HepG2 (cell line): Measurements from ENCODE around the gene OR1J1. TPM values are rescaled to one million over a fixed set of nuclear protein-coding genes. Genes with fewer than 3 reads are reported as not detected.

Experiments used
- ATM ChIP-seq: fragments of 450-650 bp; IDR thresholded peaks from 2 replicates; pipeline ENCODE4 v1.7.1; 2017; ENCODE audit warnings: mild to moderate bottlenecking, borderline replicate concordance
- BRD4 ChIP-seq: sonication (generic); formaldehyde crosslinking; IDR thresholded peaks from 2 replicates; pipeline ENCODE4 v1.4.0; 2020; ENCODE audit warnings: missing genetic modification reagents
- DPF2 ChIP-seq: sonication (generic); formaldehyde crosslinking; IDR thresholded peaks from 2 replicates; pipeline ENCODE4 v1.4.0; 2020; ENCODE audit warnings: mild to moderate bottlenecking, low read depth, missing genetic modification reagents, borderline replicate concordance
- FOXK1 ChIP-seq: sonication (generic); formaldehyde crosslinking; IDR thresholded peaks from 2 replicates; pipeline ENCODE4 v1.4.0; 2020; ENCODE audit warnings: low read depth, missing genetic modification reagents, borderline replicate concordance
- HDAC2 ChIP-seq: sonication (generic); formaldehyde crosslinking; IDR thresholded peaks from 2 replicates; pipeline ENCODE4 v1.4.0; 2020; ENCODE audit warnings: missing genetic modification reagents
- HNRNPLL ChIP-seq: fragments of 200-400 bp; formaldehyde crosslinking; IDR thresholded peaks from 2 replicates; pipeline ENCODE4 v1.6.1; 2017; ENCODE audit warnings: mild to moderate bottlenecking, low read depth, low read length; ENCODE audit not compliant: poor library complexity, severe bottlenecking
- KDM3A ChIP-seq: IDR thresholded peaks from 2 replicates; pipeline ENCODE4 v1.6.1; 2018; ENCODE audit warnings: low read depth, missing compliant biosample characterization
- KLF13 ChIP-seq: sonication (generic); formaldehyde crosslinking; IDR thresholded peaks from 2 replicates; pipeline ENCODE4 v1.4.0; 2020; ENCODE audit warnings: mild to moderate bottlenecking, missing genetic modification reagents
- KLF6 ChIP-seq: IDR thresholded peaks from 2 replicates; pipeline ENCODE4 v1.8.0; 2016; ENCODE audit warnings: missing biosample characterization, missing genetic modification reagents
- MYPOP ChIP-seq: sonication (generic); formaldehyde crosslinking; IDR thresholded peaks from 2 replicates; pipeline ENCODE4 v1.8.1; 2023; ENCODE audit warnings: mild to moderate bottlenecking, moderate library complexity, missing genetic modification reagents
- NRL ChIP-seq: sonication (generic); formaldehyde crosslinking; IDR thresholded peaks from 2 replicates; pipeline ENCODE4 v1.5.0; 2020; ENCODE audit warnings: missing genetic modification reagents, mild to moderate bottlenecking, moderate library complexity, borderline replicate concordance
- RARA ChIP-seq: IDR thresholded peaks from 2 replicates; pipeline ENCODE4 v1.6.1; 2016; ENCODE audit warnings: missing genetic modification reagents, missing compliant biosample characterization
- SAP130 ChIP-seq: IDR thresholded peaks from 2 replicates; pipeline ENCODE4 v1.6.1; 2016; ENCODE audit warnings: low read depth
- SETDB1 ChIP-seq: sonication (generic); formaldehyde crosslinking; IDR thresholded peaks from 2 replicates; pipeline ENCODE4 v1.5.1; 2020; ENCODE audit warnings: missing genetic modification reagents, mild to moderate bottlenecking, borderline replicate concordance
- SIN3B ChIP-seq: fragments of 150-350 bp; IDR thresholded peaks from 2 replicates; pipeline ENCODE4 v1.6.1; 2014; ENCODE audit warnings: low read length
- SMC3 ChIP-seq: IDR thresholded peaks from 2 replicates; pipeline ENCODE4 v1.6.1; 2011; ENCODE audit warnings: low read length, improper control_type of control experiment
- SNAPC4 ChIP-seq: sonication (generic); formaldehyde crosslinking; IDR thresholded peaks from 2 replicates; pipeline ENCODE4 v1.4.0; 2020; ENCODE audit warnings: mild to moderate bottlenecking, missing genetic modification reagents
- SP4 ChIP-seq: sonication (generic); formaldehyde crosslinking; IDR thresholded peaks from 2 replicates; pipeline ENCODE4 v1.8.1; 2023; ENCODE audit warnings: mild to moderate bottlenecking, missing genetic modification reagents
- TAF1 ChIP-seq: sonication (generic); formaldehyde crosslinking; IDR thresholded peaks from 2 replicates; pipeline ENCODE4 v1.4.0; 2020; ENCODE audit warnings: missing genetic modification reagents
- THAP11 ChIP-seq: IDR thresholded peaks from 2 replicates; pipeline ENCODE4 v1.6.1; 2016; ENCODE audit warnings: missing biosample characterization, missing genetic modification reagents
- ZC3H13 ChIP-seq: sonication (generic); formaldehyde crosslinking; IDR thresholded peaks from 2 replicates; pipeline ENCODE4 v1.8.1; 2023; ENCODE audit warnings: mild to moderate bottlenecking, missing genetic modification reagents, moderate library complexity
- ZNF451 ChIP-seq: sonication (generic); formaldehyde crosslinking; IDR thresholded peaks from 2 replicates; pipeline ENCODE4 v1.5.0; 2020; ENCODE audit warnings: mild to moderate bottlenecking, missing genetic modification reagents
- ZNF572 ChIP-seq: sonication (generic); formaldehyde crosslinking; IDR thresholded peaks from 2 replicates; pipeline ENCODE4 v1.5.1; 2020; ENCODE audit warnings: mild to moderate bottlenecking, missing genetic modification reagents
- ZNF83 ChIP-seq: sonication (generic); formaldehyde crosslinking; IDR thresholded peaks from 2 replicates; pipeline ENCODE4 v1.4.0; 2020; ENCODE audit warnings: missing genetic modification reagents, mild to moderate bottlenecking, borderline replicate concordance
- polyA plus RNA-seq, 8 experiments: library from polyadenylated mRNA; depleted of rRNA in 3 of 8; stranded (reverse) in 7 of 8; unstranded in 1 of 8; fragments of >200 nt; fragmentation: Illumina TruSeq in 4 of 8; extraction: Trizol in 4 of 8; gene quantifications; 2 replicates each; pipeline versions ENCODE4 v1.2.1 to v1.2.3, GENCODE V29; 2011 to 2016; ENCODE audit warnings: low read depth in 4 of 8, missing spikeins in 1 of 8, mixed read lengths in 1 of 8; ENCODE audit not compliant: insufficient read depth in 1 of 8
- total RNA-seq, 5 experiments: library from RNA; depleted of rRNA; stranded (reverse); fragments of >200 nt; fragmentation: Illumina TruSeq; extraction: Trizol; gene quantifications; 2 replicates each; pipeline ENCODE4 v1.2.3, GENCODE V29; 2016; ENCODE audit warnings: low read depth in 1 of 5

The OR1J1 gene
- total and polyA plus RNA-seq, 2 of the 13 experiments (the other 11 are each of a cell fraction or from before 2014, with no cell fraction given): not detected

- TF ChIP-seq SIN3B (no peak), SMC3 (peak; percentile 70), SP4 (CRISPR knock-in tag) (0 out of 2 replicates have a peak, but pooled peaks have one; percentile 37), HDAC2 (CRISPR knock-in tag) (peak; percentile 12; the same call in 1 of the 2 replicates), SNAPC4 (CRISPR knock-in tag) (no peak), NRL (CRISPR knock-in tag) (0 out of 2 replicates have a peak, but pooled peaks have one; percentile 32), RARA (CRISPR knock-in tag) (no peak), HNRNPLL (no peak), MYPOP (CRISPR knock-in tag) (0 out of 2 replicates have a peak, but pooled peaks have one; percentile 27), SETDB1 (no peak), THAP11 (CRISPR knock-in tag) (peak; percentile 74), SAP130 (CRISPR knock-in tag) (peak; percentile 62), ZC3H13 (no peak), TAF1 (peak; percentile 50; the same call in 1 of the 2 replicates), ZNF451 (CRISPR knock-in tag) (no peak), KDM3A (CRISPR knock-in tag) (no peak), DPF2 (no peak), FOXK1 (peak; percentile 59; the same call in 1 of the 2 replicates), ATM (no peak), ZNF572 (CRISPR knock-in tag) (no peak), KLF6 (CRISPR knock-in tag) (no peak), BRD4 (CRISPR knock-in tag) (peak; percentile 25; the same call in 1 of the 2 replicates), KLF13 (CRISPR knock-in tag) (no peak), ZNF83 (no peak)
These were observed 13.7 kb downstream of the OR1J1 start (continued) for GRCh38 chr9:122463828-122464632.
